ENCODE results near the gene NPFFR1. TPM values are rescaled to one million over a fixed set of nuclear protein-coding genes. Genes with fewer than 3 reads are reported as not detected.
A peak's percentile ranks its signal among the peaks of the same experiment; 100 is the strongest.

The NPFFR1 gene
- not detected for total RNA-seq

DNA sequence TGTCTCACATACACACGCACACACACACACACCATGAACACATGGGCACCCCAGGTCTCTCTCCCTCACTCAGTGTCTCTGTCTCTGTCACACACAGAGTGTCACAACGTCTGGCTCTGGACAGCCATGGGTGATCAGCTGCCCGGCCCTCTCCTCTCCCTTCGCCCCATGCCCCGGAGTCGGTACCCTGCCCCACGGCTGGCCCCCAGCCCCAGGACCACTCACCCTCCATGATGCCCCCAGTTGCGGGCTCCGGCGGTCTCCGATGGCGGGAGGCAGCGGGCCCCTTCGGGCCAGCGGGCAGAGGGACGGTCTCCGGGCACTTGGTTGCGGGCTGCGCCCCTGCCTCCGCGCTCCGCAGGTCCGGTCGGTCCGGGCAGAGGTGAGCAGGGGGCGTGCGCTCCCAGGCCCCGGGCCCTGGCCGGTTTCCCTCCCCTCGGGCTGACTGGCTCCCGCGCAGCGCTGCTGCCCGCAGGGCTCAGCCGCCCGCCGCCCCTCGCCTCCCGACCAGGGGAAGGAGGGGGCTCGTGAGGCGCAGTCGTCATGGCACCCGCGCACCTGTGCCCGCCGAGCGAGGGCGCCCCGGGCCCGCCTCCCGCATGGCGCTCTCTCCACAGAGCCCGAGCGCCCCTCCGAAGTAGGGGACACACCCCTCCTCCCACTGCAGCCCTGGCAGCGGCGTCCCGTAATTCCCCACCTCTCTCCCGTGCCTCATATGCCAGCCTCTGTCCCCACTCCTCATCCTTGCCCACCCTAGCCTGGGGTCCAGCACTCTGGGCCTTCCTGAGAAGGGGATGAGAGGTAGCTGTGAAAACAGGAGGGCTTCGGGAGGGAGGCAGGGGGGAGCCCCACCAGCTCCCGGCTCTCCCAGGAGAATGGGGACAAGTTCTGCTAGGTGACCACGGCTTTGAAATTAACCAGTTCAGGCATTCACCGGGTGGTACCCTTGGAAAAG, at the start of gene NPFFR1:
Gene NPFFR1 (minus strand): TSS at position 560 of the 955 bp plus-strand sequence. CDS start 328 bp downstream, at position 232.
- DNase-seq (no peak), ATAC-seq (no peak)
- CTCF ChIA-PET = interaction anchor here (1.2 to 1.5 kb wide), 2 partner anchors 9 to 11 kb away, joined by 3 read pairs; no protein-coding TSS in a partner anchor
- Mint-ChIP-seq H3K9me3 (ENCODE audit: low read depth) (no peaks in the 10 kb centered on the region), H3K27me3 (peaks cover 49% of the 10 kb centered on the region), H3K27ac (no peak within 1 kb of the TSS), H3K4me1 (no peaks in the 10 kb centered on the region), H3K36me3 (ENCODE audit: low read depth) (no peaks in the 10 kb centered on the region), H3K4me3 (no peak within 1 kb of the TSS)
- POLR2A ChIA-PET = no interaction called here
- intact Hi-C loops (cut with DNase I, micrococcal nuclease) = no loop called here

GRCh38 chr10:70333268-70333667, 49.5 kb upstream of the NPFFR1 start:
- Mint-ChIP-seq H3K4me3 (no peak overlapping the region), H3K36me3 (ENCODE audit: low read depth) (peaks cover 12% of the 10 kb centered on the region), H3K9me3 (ENCODE audit: low read depth) (peaks cover 2% of the 10 kb centered on the region), H3K27ac (no peak overlapping the region), H3K27me3 (no peaks in the 10 kb centered on the region), H3K4me1 (peaks cover 17% of the 10 kb centered on the region)
- POLR2A ChIA-PET = interaction anchor here (0.7 kb wide), 1 partner anchor 588 kb away, joined by 3 read pairs; no protein-coding TSS in a partner anchor
- ATAC-seq (no peak), DNase-seq (no peak)
- intact Hi-C loops (cut with DNase I, micrococcal nuclease) = no loop called here
- CTCF ChIA-PET = interaction anchor here (0.5 to 1.2 kb wide), 4 partner anchors 9 to 469 kb away, joined by 3 to 6 read pairs (median 3); no protein-coding TSS in a partner anchor

- Mint-ChIP-seq H3K36me3 (ENCODE audit: low read depth) (peaks cover 12% of the 10 kb centered on the region), H3K4me3 (no peak overlapping the region), H3K4me1 (peaks cover 17% of the 10 kb centered on the region), H3K27ac (no peak overlapping the region), H3K9me3 (ENCODE audit: low read depth) (peaks cover 2% of the 10 kb centered on the region), H3K27me3 (no peaks in the 10 kb centered on the region)
- intact Hi-C loops (cut with DNase I, micrococcal nuclease) = no loop called here
- DNase-seq = no peak
- no peak for ATAC-seq
- ChIA-PET POLR2A (no interaction called here), CTCF (interaction anchor here (0.7 to 0.8 kb wide), 2 partner anchors 17 to 112 kb away, joined by 3 read pairs; no protein-coding TSS in a partner anchor)
Observed at GRCh38 chr10:70331486-70332268, 47.9 kb upstream of the NPFFR1 start.

GRCh38 chr10:70331160-70331485, 47.3 kb upstream of the NPFFR1 start:
- ATAC-seq (no peak), DNase-seq (no peak)
- Mint-ChIP-seq H3K27me3 (no peaks in the 10 kb centered on the region), H3K27ac (no peak overlapping the region), H3K4me3 (no peak overlapping the region), H3K36me3 (ENCODE audit: low read depth) (peaks cover 10% of the 10 kb centered on the region), H3K9me3 (ENCODE audit: low read depth) (no peaks in the 10 kb centered on the region), H3K4me1 (peaks cover 17% of the 10 kb centered on the region)
- POLR2A ChIA-PET = no interaction called here
- CTCF ChIA-PET = no interaction called here
- intact Hi-C loops (cut with DNase I, micrococcal nuclease) = no loop called here

DNA sequence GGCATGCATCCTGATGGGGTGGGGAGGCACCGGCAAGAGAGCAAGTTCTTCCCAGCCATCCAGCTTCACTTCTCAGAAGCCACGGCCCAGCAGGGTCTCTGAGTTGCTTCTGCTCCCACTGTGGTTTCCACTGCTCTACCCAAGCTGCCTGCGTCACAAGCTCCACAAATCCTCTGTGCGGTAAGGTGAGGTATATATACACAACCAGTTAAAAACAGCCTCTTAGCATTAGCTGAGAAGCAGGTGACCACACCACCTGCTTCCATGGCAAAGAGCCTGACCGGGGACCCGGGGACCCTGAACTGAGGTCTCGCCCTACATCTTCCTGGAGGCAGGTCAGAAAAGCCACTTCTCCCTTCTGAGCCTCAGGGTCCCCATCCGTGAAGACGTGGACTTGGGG, 46.9 kb upstream of the NPFFR1 start:
- Mint-ChIP-seq H3K4me3 (no peak overlapping the region), H3K9me3 (ENCODE audit: low read depth) (no peaks in the 10 kb centered on the region), H3K4me1 (peaks cover 17% of the 10 kb centered on the region), H3K27me3 (no peaks in the 10 kb centered on the region), H3K36me3 (ENCODE audit: low read depth) (peaks cover 7% of the 10 kb centered on the region), H3K27ac (no peak overlapping the region)
- intact Hi-C loops (cut with DNase I, micrococcal nuclease) = no loop called here
- ChIA-PET CTCF (no interaction called here), POLR2A (no interaction called here)
- DNase-seq (no peak), ATAC-seq (no peak)

- H3K36me3 Mint-ChIP-seq (ENCODE audit: low read depth) = peaks cover 4% of the 10 kb centered on the region
- CTCF ChIA-PET = no interaction called here
- intact Hi-C loops (cut with DNase I, micrococcal nuclease) = no loop called here
- H3K4me3 Mint-ChIP-seq = no peak overlapping the region
- H3K9me3 Mint-ChIP-seq (ENCODE audit: low read depth) = no peaks in the 10 kb centered on the region
- peaks cover 23% of the 10 kb centered on the region for H3K4me1 Mint-ChIP-seq
- POLR2A ChIA-PET = no interaction called here
- no peaks in the 10 kb centered on the region for H3K27me3 Mint-ChIP-seq
- no peak overlapping the region for H3K27ac Mint-ChIP-seq
- no peak for ATAC-seq
- DNase-seq = no peak
Observed at GRCh38 chr10:70328967-70329366, 45.2 kb upstream of the NPFFR1 start.

DNA sequence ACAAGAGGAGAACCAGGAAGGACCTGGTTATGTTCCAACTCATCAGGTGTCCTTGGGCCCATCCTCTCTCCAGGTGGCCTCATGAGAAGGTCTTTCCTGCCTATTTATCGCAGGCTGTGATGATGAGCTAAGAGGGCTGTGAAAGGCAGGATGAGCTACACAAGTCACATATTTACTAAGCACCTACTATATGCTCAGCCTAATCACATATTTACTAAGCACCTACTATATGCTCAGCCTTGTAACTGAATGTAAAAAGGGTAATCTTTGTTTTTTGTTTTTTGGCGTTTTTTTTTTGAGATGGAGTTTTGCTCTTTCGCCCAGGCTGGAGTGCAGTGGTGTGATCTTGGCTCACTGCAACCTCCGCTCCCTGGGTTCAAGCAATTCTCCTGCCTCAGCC, 44.2 kb upstream of the NPFFR1 start:
- Mint-ChIP-seq H3K27ac (no peak overlapping the region), H3K9me3 (ENCODE audit: low read depth) (no peaks in the 10 kb centered on the region), H3K4me3 (no peak overlapping the region), H3K4me1 (peaks cover 27% of the 10 kb centered on the region), H3K27me3 (no peaks in the 10 kb centered on the region), H3K36me3 (ENCODE audit: low read depth) (peaks cover 4% of the 10 kb centered on the region)
- intact Hi-C loops (cut with DNase I, micrococcal nuclease) = no loop called here
- DNase-seq (no peak), ATAC-seq (no peak)
- ChIA-PET CTCF (no interaction called here), POLR2A (no interaction called here)

GRCh38 chr10:70324951-70325781, 41.4 kb upstream of the NPFFR1 start:
- Mint-ChIP-seq H3K9me3 (ENCODE audit: low read depth) (no peaks in the 10 kb centered on the region), H3K4me1 (peaks cover 12% of the 10 kb centered on the region), H3K4me3 (no peak overlapping the region), H3K27ac (no peak overlapping the region), H3K27me3 (no peaks in the 10 kb centered on the region), H3K36me3 (ENCODE audit: low read depth) (no peaks in the 10 kb centered on the region)
- ATAC-seq (peak; percentile 12), DNase-seq (no peak)
- intact Hi-C loops (cut with DNase I, micrococcal nuclease) = no loop called here
- CTCF ChIA-PET = interaction anchor here (0.7 kb wide), 1 partner anchor 52 kb away, joined by 4 read pairs; no protein-coding TSS in a partner anchor
- POLR2A ChIA-PET = no interaction called here

DNA sequence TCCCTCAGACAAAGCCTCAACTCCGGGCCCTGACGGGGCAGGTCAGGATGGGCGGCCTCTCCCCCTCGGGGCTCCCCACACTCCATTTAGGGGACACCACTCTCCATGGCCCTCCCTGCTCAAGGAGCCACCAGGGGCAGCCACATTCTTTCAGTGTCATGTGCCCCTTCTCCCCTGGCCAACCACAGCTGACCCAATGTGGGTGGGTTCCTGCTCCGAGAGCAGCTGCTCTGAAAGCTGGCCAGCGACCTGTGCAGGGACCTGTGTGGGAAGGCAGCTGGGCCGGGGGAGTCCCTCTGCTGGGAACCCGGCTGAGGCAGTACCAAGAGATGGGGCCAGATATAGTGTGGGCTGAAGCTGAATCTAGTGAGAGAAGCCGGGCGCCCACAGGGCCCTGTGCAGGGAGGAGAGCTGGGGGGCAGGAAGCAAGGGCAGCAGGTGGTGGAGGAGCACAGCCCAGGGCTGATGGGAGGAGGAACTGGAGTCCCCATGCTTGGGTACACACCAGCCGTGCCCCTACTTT, 40.6 kb upstream of the NPFFR1 start:
- no peaks in the 10 kb centered on the region for H3K27me3 Mint-ChIP-seq
- no peak overlapping the region for H3K27ac Mint-ChIP-seq
- peak; percentile 61 for ATAC-seq
- CTCF ChIA-PET = interaction anchor here (0.6 to 0.7 kb wide), 3 partner anchors 9 to 212 kb away, joined by 3 to 4 read pairs (median 3); no protein-coding TSS in a partner anchor
- no peak overlapping the region for H3K4me3 Mint-ChIP-seq
- intact Hi-C loops (cut with DNase I, micrococcal nuclease) = no loop called here
- H3K9me3 Mint-ChIP-seq (ENCODE audit: low read depth) = no peaks in the 10 kb centered on the region
- no peaks in the 10 kb centered on the region for H3K36me3 Mint-ChIP-seq (ENCODE audit: low read depth)
- H3K4me1 Mint-ChIP-seq = peaks cover 12% of the 10 kb centered on the region
- POLR2A ChIA-PET = no interaction called here
- DNase-seq = peak; percentile 33

- CTCF ChIA-PET = interaction anchor here (0.6 to 0.7 kb wide), 4 partner anchors 9 to 606 kb away, joined by 3 read pairs; no protein-coding TSS in a partner anchor
- H3K4me3 Mint-ChIP-seq = no peak overlapping the region
- DNase-seq (no peak), ATAC-seq (no peak)
- POLR2A ChIA-PET = no interaction called here
- H3K9me3 Mint-ChIP-seq (ENCODE audit: low read depth) = no peaks in the 10 kb centered on the region
- no peaks in the 10 kb centered on the region for H3K36me3 Mint-ChIP-seq (ENCODE audit: low read depth)
- H3K27me3 Mint-ChIP-seq = no peaks in the 10 kb centered on the region
- H3K27ac Mint-ChIP-seq = no peak overlapping the region
- H3K4me1 Mint-ChIP-seq = peaks cover 12% of the 10 kb centered on the region
- intact Hi-C loops (cut with DNase I, micrococcal nuclease) = no loop called here
Observed at GRCh38 chr10:70323697-70324338, 40.0 kb upstream of the NPFFR1 start.

Measured in activated CD4-positive, alpha-beta T cell treated with anti-CD3 and anti-CD28 coated beads for 36 hours (primary cell).